Activated CD8-positive, alpha-beta memory T cell treated with anti-CD3 and anti-CD28 coated beads for 48 hours (primary cell): ENCODE measurements around the gene ZNF423.

Source experiments
- DNase-seq, 3 experiments: peaks; one replicate each; pipeline ENCODE4 v3.0.0-alpha.2; 2020; ENCODE audit warnings: low read depth in 2 of 3, low spot score in 2 of 3

ZNF423 gene

GRCh38 chr16:49605536-49606254, 250.2 kb downstream of the ZNF423 start:
- DNase-seq = no peak

GRCh38 chr16:49604602-49605001, 251.3 kb downstream of the ZNF423 start:
- no peak for DNase-seq

- no peak for DNase-seq
These were observed 252.0 kb downstream of the ZNF423 start for GRCh38 chr16:49603956-49604355.

- no peak for DNase-seq
These were observed 253.0 kb downstream of the ZNF423 start for GRCh38 chr16:49602976-49603310.

- no peak for DNase-seq
These were observed 253.5 kb downstream of the ZNF423 start for GRCh38 chr16:49602201-49602975.

GRCh38 chr16:49601576-49601975, 254.3 kb downstream of the ZNF423 start:
- DNase-seq = no peak

DNA sequence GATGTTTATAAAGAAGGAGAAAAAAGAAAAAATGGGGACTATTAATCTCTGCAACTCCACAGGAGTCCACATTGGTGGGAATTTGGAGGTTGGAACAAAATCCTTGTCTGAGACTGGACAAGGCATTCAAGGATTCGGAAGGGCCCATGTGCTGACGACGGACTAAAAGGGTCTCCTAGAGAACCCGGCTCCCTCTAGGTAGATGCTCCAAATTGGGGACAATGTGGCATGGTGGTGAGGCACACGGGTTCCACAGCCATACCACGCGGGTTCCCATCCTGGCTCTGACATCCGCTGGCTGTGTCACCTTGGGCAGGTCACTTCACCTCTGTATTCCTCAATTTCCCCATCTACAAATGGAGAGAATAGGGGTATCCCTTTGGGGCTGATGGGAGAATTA, 254.9 kb downstream of the ZNF423 start:
- no peak for DNase-seq

GRCh38 chr16:49600536-49600935, 255.4 kb downstream of the ZNF423 start:
- DNase-seq = no peak

GRCh38 chr16:49599704-49600103, 256.2 kb downstream of the ZNF423 start:
- DNase-seq = no peak

GRCh38 chr16:49599281-49599680, 256.6 kb downstream of the ZNF423 start:
- DNase-seq = no peak

DNA sequence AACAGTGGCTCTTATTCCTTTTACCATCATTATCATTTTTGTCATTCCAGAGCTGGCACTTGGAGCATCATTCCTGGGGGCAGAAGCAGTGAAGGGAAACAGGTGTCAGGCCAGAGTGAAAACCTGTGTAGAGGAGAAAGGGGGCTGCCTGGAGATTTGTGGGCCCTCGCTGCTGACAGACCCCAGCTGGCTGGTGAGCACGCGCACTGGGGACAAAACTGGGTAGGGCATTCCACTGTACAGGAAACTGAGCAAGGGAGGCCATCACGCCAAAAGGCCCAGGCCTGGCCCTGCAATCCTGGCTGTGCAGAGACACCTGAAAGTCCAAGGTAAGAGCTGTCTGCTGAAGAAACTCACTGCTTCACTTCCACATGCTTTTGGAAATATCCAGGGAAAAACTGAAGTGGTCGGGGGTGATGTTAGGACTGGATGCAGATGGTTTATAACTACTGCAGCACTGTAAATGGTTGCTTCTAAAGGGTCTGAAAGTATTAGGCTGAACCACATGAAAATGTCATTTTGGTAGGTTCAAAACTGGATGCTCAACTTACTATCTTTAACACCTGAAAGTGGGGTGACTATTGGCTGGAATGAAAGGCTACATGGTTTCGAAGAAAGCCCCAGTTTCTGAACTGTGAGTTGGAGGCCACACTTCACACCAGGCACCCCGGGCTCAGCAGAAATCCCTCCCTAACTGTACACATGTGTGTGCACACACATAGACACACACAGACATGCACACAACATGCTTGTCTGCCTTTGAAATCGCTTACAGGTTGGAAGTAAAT, 257.3 kb downstream of the ZNF423 start:
- DNase-seq = no peak

DNA sequence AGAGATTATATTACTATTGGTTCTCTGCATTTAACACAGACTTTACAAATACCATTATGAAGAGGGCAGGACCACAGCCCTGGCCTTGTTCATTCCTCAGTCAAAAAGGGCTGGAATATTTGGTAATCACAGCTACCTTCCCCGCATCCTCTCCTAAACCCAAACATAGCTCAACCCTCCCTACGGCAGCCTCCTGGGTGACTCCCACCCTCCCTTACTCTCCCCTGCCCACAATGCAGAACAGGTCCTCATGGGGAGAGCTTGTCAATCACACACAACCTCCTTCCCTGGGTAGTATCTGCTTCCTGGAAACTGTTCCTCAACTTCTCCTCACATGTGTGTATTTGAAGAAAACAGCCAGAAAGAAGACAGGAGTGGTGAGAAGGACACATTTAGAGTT, 258.1 kb downstream of the ZNF423 start:
- no peak for DNase-seq

- no peak for DNase-seq
These were observed 259.1 kb downstream of the ZNF423 start for GRCh38 chr16:49596648-49597291.

DNA sequence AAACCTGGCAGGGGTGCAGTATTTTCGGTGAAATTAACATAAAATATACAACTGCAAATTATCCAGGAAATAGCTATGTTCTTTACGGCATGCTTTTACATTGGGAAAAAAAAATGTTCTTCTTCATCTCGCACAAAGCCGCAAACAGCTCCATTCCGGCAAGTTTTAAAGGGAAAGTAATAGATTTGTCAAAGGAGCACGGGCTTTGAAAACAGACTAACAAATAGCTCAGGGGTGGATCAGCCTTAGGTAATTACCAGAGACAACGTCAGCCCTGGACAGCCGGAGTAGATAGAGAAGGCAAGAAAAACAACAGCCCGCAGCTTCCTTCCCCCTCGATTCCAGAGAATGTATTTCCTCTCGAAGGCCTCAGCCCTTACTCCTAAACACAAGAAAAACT, 259.8 kb downstream of the ZNF423 start:
- DNase-seq = no peak

GRCh38 chr16:49594685-49595498, 261.0 kb downstream of the ZNF423 start:
- DNase-seq = no peak

DNA sequence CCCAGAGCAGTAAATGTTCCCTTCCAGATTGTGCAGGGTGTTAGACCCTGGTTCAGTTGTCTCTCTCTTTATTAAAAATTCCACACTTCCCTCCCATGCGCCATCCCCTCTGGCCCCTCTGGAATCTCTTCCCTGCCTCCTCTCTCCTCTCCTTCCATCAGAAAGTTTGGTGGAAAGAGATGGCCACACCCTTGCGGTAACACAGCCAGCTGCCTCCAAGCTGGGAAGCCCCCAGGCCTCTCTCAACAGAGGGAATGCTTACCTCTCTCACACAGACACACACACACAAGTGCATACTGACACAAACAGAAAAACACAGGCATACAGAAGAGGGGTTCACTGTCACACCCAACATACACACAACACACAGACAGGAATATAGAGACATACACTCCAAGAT, 261.8 kb downstream of the ZNF423 start:
- no peak for DNase-seq

DNA sequence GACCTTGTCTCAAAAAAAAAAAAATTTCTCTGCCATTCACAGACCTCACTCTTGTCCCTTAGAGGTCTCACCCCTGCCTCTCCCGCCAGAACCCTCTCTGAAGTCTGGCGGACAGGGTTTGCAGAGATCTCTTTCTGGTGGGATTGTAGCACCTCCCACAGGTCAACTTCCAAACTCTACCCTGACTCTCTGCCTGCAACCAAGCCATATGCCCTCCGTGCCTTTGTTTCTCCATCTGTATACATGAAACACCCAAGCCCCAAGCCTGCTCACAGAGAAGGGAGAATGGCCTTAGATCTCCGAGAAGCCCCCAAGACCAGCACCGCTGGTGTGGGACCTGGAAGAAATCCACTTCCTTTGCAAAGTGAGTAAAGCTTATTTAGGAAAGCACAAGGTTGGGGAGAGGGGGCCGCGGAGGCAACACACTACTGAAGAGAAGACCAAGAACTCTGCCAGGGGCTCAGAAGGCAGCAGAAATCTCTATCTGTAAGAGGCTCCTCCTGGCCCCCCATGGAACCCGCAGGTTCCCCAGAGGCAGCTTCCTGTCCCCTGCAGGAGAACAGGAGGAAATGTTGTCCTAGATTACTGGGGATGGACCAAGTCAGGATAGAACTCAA, 262.4 kb downstream of the ZNF423 start:
- DNase-seq = no peak

DNA sequence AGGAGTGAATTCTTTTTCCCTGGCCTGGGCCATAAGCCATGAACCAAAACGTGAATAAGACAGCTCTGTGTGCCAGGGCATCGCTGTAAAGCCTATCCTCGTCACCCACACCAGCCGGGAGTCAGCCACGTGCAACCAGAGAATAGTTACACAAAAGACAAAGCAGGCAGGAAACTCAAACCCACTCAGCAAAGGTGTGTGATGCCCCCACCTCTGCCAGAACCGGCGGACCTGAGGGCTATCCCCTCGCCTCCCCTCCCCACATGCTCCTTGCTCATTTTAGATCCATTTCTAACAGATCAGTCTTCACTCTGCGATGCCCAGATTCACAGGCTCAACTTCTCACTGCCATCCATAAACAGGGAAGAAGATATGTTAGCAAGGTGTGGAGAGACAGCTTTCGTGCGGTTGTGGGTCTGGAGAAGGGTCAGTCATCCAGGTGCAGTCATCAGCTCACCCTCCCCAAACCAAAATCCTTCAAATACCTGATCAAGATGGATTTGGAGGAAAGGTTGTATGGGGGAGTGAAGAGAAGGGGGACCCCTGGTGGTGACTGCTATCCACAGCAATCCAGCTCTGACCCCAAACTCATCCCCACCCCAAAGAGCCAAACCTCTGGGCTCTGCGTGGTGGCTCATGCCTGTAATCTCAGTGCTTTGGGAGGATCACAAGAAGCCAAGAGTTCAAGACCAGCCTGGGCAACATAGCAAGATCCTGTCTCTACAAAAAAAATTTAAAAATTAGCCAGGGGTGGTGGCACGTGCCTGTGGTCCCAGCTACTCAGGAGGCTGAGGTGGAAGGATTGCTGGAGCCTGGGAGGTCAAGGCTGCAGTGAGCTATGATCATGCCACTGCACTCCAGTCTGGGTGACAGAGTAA, 263.1 kb downstream of the ZNF423 start:
- peak in 2 of 3 experiments; percentile 2 to 15 for DNase-seq

DNA sequence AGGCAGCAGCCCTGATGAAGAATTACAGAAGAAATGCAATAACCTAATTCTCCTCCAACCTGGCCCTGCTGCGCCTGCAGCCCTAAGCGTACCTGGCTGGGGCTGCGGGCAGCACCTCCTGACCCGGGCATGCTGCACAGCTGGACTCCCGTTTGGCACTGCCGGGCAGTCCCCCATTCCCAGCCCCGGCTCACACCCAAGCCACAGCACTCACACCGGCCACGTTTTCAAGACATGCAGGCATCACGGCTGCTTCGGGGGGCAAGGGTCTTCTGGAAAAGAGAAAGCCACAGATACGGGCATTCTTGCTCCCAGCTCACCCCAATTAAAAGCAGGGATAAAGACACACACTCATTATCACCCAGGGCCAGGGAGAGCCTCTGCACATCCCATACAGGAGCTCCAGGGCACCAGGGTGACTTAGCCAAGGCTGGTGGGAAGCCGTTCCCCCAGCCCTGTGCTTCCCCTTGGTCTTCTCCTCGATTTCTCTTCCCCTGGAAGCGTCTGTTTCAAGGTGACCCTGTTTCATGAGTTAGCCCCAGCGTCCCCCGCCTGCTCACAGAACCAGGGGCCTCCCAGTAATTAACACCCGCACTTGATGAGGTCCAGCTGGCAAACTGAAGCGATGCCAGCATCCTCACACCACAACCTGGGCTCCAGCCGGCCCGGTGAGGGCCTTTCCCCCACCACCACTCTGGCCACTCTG, 265.6 kb downstream of the ZNF423 start:
- no peak for DNase-seq
